ENCODE measurements around the gene MEGF9.
"Not testable (repeated sequence)": the region's sequence is repeated elsewhere in the genome, so short reads cannot be mapped to it uniquely, and the experiment has no call there.

Gene MEGF9

GRCh38 chr9:120659676-120660075 lies 54.6 kb downstream of the MEGF9 start:
- no peak for DNase-seq (ENCODE audit: low read depth in 1 of 2, low spot score in 1 of 2)

DNA sequence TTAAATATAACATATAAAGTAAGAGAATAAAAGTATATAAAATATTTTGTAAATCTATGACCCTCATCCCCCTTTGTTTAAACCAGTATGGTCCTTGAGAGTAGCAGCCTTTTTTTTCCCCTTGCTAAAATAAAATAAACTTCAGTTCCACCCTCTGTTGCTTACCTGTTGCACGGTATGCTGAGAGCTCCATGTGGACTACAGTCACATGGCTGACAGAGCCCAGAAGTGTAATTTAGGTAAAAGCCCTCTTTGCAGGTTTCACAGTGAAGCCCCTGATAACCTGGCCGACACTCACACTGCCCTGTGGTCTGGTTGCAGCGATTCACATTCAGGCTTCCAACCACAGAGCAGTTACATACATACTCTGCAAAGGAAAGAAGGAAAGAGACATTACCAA lies 55.1 kb downstream of the MEGF9 start:
- no peak for DNase-seq (ENCODE audit: low read depth in 1 of 2, low spot score in 1 of 2)

GRCh38 chr9:120655005-120655622 lies 59.2 kb downstream of the MEGF9 start:
- no peak for DNase-seq (ENCODE audit: low read depth in 1 of 2, low spot score in 1 of 2)

- no peak for DNase-seq (ENCODE audit: low read depth in 1 of 2, low spot score in 1 of 2)
Observed at GRCh38 chr9:120654272-120654671, 60.0 kb downstream of the MEGF9 start.

GRCh38 chr9:120653762-120654161 lies 60.5 kb downstream of the MEGF9 start:
- no peak for DNase-seq (ENCODE audit: low read depth in 1 of 2, low spot score in 1 of 2)

DNA sequence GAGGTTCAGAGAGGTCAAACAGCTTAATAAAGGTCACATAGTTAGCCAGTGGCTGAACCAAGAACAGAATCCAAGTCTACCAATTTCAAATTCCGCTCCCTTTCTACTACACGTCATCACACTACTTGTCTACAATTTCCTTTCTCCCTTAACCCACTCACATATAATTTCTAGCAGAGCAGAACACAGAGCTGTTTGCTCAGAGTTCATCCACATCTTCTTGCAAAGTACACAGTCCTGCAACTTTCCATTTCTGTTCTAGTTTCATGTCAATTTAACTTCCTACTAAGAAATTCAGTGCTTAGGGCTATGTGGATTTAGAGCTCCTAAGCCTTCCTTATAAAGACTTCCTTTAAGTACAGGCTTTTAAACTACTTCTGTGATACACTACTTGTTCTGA lies 61.3 kb downstream of the MEGF9 start:
- no peak for DNase-seq (ENCODE audit: low read depth in 1 of 2, low spot score in 1 of 2)

GRCh38 chr9:120650352-120650751 lies 63.9 kb downstream of the MEGF9 start:
- no peak for DNase-seq (ENCODE audit: low read depth in 1 of 2, low spot score in 1 of 2)

GRCh38 chr9:120648581-120649197 lies 65.6 kb downstream of the MEGF9 start:
- DNase-seq (ENCODE audit: low read depth in 1 of 2, low spot score in 1 of 2), result no peak

DNA sequence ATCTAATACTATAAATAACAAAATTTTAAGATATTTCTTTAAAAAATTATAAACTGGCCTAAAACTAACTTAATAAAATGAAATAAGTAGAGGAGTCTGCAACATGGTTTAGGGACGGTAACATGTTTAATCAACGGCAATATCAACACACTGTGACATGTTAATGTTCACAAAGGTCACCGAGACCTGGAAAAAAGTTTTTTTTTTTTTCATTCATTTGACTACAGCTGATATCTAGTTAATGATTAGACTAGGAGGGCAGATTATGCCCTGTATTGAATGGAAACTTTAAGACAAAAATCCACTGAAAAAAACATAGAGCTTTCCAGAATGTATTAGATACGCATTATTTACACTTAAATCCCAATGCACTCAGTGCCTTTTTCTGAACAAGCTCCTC lies 67.3 kb downstream of the MEGF9 start:
- no peak for DNase-seq (ENCODE audit: low read depth in 1 of 2, low spot score in 1 of 2)

DNA sequence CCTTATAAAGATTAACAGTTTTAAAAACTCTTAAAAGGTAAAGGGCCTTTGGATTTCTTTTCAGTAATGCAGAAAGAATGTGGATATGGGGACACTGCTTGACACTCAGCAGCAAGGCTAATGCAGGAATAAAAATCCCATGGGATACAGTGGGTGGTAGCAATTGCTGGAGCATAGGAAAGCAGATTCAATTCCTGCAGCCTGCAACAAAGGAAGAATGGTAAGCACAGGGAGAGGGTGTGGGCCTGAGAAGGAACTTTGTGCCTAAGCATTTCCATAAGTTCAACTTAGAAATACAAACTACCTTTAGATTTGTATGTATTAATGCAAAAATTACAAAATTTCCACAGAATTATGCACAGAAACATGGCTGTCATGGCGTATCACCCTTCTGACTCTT lies 68.5 kb downstream of the MEGF9 start:
- DNase-seq (ENCODE audit: low read depth in 1 of 2, low spot score in 1 of 2), result no peak

GRCh38 chr9:120643061-120643460 lies 71.2 kb downstream of the MEGF9 start:
- DNase-seq (ENCODE audit: low read depth in 1 of 2, low spot score in 1 of 2), result no peak

DNA sequence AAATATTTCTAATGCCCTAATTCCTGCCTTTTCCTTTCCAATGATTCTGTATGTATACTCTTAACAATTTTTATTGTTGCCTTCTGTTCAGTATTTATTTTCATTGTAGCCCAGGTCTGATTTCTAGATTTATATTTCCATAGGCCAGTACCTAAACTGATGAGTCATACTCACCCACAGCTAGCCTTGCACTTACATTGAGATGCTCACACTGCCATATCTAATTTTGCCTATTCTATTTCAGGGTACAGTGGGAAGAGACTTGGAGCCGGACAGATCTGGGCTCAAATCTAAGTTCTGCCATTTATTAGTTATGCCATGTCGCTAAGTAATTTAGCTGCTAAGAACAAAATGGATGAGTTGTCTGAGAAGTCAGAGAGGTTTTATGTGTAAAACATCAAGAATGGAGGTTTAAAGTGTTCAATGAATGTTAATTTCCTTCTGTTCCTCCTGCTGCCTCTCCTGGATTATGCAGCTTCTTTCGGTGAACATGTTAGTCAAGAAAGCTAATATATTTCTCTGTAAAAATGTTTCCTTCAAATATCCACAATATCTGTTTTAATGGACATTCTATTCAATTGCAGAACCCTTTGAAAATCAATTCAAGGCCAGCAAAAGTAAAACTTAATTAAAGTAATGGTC lies 72.0 kb downstream of the MEGF9 start:
- DNase-seq (ENCODE audit: low read depth in 1 of 2, low spot score in 1 of 2), result no peak

DNA sequence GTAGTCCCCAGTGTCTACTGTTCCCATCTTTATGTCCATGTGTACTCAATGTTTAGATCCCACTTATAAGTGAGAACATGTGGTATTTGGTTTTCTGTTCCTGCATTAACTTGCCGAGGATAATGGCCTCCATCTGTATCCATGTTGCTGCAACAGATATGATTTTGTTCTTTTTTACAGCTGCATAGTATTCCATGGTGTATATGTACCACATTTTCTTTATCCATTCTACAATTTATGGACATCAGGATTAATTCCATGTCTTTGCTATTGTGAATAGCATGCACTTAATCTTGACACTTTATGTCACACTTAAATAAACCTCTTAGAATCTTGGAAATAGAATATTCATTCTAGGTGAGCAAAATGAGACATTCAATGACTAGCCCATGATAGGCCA lies 73.4 kb downstream of the MEGF9 start:
- not testable (repeated sequence) for DNase-seq (ENCODE audit: low read depth in 1 of 2, low spot score in 1 of 2)

DNA sequence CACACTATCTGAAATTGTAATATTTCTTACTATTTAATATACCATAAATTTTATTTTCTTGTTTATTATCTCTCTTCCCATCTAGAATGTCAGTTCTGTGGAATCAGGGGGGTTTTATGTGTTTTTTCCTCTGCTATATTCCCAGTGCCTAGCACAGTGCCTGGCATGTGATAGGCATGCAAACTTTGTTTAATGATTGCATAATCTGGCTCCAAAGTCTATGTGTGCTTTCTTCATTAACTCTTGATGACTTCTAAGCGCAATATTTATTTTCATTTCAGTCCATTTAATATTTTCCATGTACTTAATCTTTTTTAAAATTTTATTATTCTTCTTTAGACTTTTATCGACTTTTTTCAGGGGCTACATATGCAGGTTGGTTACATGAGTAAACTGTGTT lies 73.9 kb downstream of the MEGF9 start:
- DNase-seq (ENCODE audit: low read depth in 1 of 2, low spot score in 1 of 2), result no peak

DNA sequence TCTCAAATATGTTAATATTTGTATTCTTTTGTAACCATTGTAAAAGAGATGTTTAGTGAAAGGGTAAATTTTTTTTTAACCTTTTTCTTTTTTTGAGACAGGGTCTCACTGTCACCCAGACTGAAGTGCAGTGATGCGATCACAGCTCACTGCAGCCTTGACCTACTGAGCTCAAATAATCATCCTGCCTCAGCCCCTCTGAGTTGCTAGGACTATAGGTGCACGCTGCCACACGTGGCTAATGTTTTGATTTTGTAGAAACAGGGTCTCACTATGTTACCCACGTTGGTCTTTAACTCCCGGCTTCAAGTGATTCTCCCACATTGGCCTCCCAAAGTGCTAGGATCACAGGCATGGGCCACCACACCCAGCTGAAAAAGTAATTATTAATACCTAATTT lies 76.4 kb downstream of the MEGF9 start:
- no peak for DNase-seq (ENCODE audit: low read depth in 1 of 2, low spot score in 1 of 2)

- no peak for DNase-seq (ENCODE audit: low read depth in 1 of 2, low spot score in 1 of 2)
Observed at GRCh38 chr9:120636194-120636957, 77.9 kb downstream of the MEGF9 start.

- DNase-seq (ENCODE audit: low read depth in 1 of 2, low spot score in 1 of 2), result no peak
Observed at GRCh38 chr9:120635011-120635410, 79.3 kb downstream of the MEGF9 start.

GRCh38 chr9:120630333-120630732 lies 83.9 kb downstream of the MEGF9 start:
- no peak for DNase-seq (ENCODE audit: low read depth in 1 of 2, low spot score in 1 of 2)

DNA sequence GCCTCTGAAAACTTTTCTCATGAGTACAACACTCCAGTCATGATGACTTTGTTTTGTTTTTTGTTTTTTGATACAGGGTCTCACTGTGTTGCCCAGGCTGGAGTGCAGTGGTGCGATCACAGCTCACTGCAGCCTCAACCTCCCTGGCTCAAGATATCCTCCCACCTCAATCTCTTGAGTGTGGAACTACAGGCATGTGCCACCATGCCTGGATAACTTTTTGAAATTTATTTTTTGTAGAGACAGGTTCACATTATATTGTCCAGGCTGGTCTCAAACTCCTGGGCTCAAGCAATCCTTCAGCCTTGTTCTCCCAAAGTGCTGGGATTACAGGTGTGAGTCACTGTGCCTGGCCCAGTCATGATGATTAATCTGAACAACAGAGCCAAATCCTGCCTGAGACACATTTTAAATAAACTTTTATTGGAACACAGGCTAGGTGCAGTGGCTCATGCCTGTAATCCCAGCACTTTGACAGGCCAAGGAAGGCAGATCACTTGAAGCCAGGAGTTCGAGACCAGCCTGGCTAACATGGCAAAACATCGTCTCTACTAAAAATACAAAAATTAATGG lies 85.3 kb downstream of the MEGF9 start:
- DNase-seq (ENCODE audit: low read depth in 1 of 2, low spot score in 1 of 2), result not testable (repeated sequence)

GRCh38 chr9:120628207-120628924 lies 85.9 kb downstream of the MEGF9 start:
- DNase-seq (ENCODE audit: low read depth in 1 of 2, low spot score in 1 of 2), result no peak

- DNase-seq (ENCODE audit: low read depth in 1 of 2, low spot score in 1 of 2), result no peak
Observed at GRCh38 chr9:120627073-120627472, 87.2 kb downstream of the MEGF9 start.
